ENCODE results near the gene MSANTD1.

GRCh38 chr4:3267576-3268394 lies 18.8 kb downstream of the MSANTD1 start:
- TF ChIP-seq POLR2A (IDR thresholded peaks at IDR 0.05), result no peak
- TF ChIP-seq, protein P1, sequence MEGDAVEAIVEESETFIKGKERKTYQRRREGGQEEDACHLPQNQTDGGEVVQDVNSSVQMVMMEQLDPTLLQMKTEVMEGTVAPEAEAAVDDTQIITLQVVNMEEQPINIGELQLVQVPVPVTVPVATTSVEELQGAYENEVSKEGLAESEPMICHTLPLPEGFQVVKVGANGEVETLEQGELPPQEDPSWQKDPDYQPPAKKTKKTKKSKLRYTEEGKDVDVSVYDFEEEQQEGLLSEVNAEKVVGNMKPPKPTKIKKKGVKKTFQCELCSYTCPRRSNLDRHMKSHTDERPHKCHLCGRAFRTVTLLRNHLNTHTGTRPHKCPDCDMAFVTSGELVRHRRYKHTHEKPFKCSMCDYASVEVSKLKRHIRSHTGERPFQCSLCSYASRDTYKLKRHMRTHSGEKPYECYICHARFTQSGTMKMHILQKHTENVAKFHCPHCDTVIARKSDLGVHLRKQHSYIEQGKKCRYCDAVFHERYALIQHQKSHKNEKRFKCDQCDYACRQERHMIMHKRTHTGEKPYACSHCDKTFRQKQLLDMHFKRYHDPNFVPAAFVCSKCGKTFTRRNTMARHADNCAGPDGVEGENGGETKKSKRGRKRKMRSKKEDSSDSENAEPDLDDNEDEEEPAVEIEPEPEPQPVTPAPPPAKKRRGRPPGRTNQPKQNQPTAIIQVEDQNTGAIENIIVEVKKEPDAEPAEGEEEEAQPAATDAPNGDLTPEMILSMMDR (IDR thresholded peaks at IDR 0.05), result no peak

Data from thyroid gland (tissue), 4 donors.